WI38 (cell line): Measurements from ENCODE around the gene PRRC1.
A peak's percentile ranks its signal among the peaks of the same experiment; 100 is the strongest.
"Not testable (repeated sequence)": the region's sequence is repeated elsewhere in the genome, so short reads cannot be mapped to it uniquely, and the experiment has no call there.

ENCODE experiments used
- H3K4me3 ChIP-seq: 2 replicates; pipeline ENCODE4 v1.5.1; 2011; ENCODE audit warnings: low read depth, mild to moderate bottlenecking, control low read depth, low read length
- TF ChIP-seq, protein P1 (sequence below): IDR thresholded peaks from 2 replicates; pipeline ENCODE4 v1.5.1; 2012; ENCODE audit warnings: low read depth, mild to moderate bottlenecking, control low read depth, low read length

The PRRC1 gene

DNA sequence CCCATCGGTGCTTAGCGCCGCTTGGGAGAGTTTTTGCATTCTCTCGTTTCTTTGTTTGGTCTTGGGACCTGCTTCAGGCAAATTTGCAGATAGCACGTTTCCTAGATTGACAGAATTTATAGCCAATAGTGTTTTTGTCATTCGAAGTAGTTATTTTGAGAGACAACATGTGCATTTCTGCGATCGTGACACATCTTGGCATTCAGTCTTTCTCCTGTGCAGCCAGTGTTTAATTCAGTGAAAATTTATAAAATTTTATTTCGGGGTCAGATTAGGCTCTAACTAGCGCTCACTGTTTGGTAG, 830 bp downstream of the PRRC1 start:
- TF ChIP-seq, protein P1, sequence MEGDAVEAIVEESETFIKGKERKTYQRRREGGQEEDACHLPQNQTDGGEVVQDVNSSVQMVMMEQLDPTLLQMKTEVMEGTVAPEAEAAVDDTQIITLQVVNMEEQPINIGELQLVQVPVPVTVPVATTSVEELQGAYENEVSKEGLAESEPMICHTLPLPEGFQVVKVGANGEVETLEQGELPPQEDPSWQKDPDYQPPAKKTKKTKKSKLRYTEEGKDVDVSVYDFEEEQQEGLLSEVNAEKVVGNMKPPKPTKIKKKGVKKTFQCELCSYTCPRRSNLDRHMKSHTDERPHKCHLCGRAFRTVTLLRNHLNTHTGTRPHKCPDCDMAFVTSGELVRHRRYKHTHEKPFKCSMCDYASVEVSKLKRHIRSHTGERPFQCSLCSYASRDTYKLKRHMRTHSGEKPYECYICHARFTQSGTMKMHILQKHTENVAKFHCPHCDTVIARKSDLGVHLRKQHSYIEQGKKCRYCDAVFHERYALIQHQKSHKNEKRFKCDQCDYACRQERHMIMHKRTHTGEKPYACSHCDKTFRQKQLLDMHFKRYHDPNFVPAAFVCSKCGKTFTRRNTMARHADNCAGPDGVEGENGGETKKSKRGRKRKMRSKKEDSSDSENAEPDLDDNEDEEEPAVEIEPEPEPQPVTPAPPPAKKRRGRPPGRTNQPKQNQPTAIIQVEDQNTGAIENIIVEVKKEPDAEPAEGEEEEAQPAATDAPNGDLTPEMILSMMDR = no peak
- peak overlapping the region; percentile 81 for H3K4me3 ChIP-seq

GRCh38 chr5:127519527-127519926, 2.1 kb downstream of the PRRC1 start:
- TF ChIP-seq, protein P1 = no peak
- H3K4me3 ChIP-seq = no peak overlapping the region

DNA sequence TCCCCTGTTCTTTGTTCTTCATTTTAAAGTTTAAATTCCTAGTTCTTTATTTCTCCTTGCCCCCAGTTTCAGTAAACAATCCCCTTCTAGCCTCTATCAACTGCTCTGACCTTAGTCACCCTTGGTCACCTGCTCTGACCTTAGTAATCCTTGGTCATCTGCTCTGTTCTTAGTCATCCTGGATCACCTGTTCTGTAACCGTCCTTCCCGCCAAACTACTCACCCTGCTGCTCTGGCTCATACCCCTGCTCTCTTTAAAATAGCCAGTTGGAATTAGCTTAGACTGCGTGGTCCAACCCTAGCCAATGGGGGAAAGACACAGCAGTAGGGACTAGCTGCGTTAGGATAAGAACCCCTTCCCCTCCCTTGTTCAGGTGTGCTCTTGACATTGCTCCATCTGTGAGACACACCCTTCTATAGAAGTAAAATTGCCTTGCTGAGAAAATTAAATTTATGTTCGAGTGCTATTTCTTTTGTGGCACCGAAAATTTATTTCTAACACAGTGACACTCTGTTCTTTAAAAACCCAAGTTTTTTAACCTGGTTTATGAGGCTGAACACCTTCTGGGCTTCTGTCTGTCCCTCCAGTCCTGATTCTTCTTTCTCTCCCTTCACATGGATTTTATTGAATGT, 3.8 kb downstream of the PRRC1 start:
- H3K4me3 ChIP-seq = no peak overlapping the region
- TF ChIP-seq, protein P1 = no peak

GRCh38 chr5:127525181-127525580, 7.7 kb downstream of the PRRC1 start:
- H3K4me3 ChIP-seq = no peak overlapping the region
- TF ChIP-seq, protein P1 = no peak

DNA sequence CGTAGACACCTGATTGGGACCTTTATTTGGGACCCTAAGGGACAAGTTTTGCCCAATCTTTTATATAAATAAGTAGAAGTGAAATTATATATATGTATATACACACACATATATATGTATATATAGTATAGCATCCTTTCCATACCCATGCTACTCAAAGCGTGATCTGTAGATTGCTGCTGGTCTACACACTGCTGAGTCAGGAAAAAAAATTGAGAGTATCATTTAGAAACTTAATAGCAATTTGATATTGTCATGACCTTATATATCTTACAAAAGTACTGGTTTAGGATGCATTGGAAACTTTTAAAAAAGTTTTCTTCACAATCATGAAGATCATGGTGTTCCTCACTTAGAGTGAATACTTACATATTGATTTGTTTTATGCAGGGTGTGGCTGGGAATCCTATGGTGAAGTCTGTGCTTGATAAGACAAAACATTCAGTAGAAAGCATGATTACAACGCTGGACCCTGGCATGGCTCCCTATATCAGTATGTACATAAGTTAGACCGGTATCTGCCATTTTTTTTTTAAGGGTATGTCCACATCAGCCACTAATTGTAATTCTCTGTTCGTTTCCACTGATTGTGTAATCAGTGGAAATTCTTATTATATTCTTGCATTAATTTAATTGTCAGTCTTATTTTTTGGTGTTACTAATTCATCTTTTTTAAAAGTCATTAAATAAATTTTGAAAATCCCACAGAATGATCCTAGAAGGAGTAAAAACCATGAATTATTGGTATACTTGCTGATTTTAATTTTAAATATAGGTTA, 12.7 kb downstream of the PRRC1 start:
- TF ChIP-seq, protein P1 = no peak
- no peak overlapping the region for H3K4me3 ChIP-seq

DNA sequence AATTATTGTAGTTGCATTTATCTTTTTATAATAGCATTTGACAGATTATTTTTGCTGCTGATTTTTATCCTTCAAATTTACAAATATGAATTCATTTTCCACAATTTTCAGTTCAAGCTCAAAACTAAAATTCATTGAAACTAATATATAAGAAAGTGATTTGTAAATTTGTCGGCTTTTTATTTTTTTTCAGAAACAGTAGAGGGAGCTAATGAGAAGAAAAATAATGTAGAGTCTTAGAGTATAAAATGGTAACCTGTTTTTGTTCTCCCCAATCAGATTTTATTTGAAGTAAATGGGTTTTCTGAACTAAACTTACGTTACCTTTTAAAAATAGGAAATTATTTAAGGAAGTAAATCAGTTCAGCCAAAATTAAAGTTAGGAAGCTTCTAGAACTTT, 19.2 kb downstream of the PRRC1 start:
- no peak overlapping the region for H3K4me3 ChIP-seq
- TF ChIP-seq, protein P1 = no peak; the same call in 1 of the 2 replicates

GRCh38 chr5:127540553-127540952, 23.1 kb downstream of the PRRC1 start:
- not testable (repeated sequence) for H3K4me3 ChIP-seq

GRCh38 chr5:127545249-127545648, 27.8 kb downstream of the PRRC1 start:
- H3K4me3 ChIP-seq = not testable (repeated sequence)
